Omental fat pad (tissue), 4 donors: ENCODE data around the gene WIPF3. TPM values are rescaled to one million over a fixed set of nuclear protein-coding genes. Genes with fewer than 3 reads are reported as not detected.

Experiments used
- ATAC-seq: fragments of 150-250 bp; one replicate; pipeline ENCODE4 v1.9.1; 2016; ENCODE audit warnings: mild to moderate bottlenecking, moderate library complexity; ENCODE audit not compliant: low FRiP score
- DNase-seq: peaks from one replicate; pipeline ENCODE4 v3.0.0-alpha.2; 2019; ENCODE audit warnings: low spot score
- CTCF ChIP-seq, 3 donors: fragments of 450-650 bp; IDR thresholded peaks; one replicate each; pipeline ENCODE4 v1.5.1; 2016 to 2017; ENCODE audit warnings: antibody characterized with exemption in 3 of 3, mild to moderate bottlenecking in 3 of 3, moderate library complexity in 2 of 3
- total RNA-seq, 4 donors: library from RNA; depleted of rRNA; stranded (reverse); fragments of >200 nt; gene quantifications; one replicate each; pipeline ENCODE4 v1.1.0, GENCODE V29; 2016

The WIPF3 gene
- total RNA-seq, 4 donors from 2014 or later = 0.19 to 1.6 (median 0.37) TPM

- DNase-seq = no peak
- no peak for TF ChIP-seq CTCF (IDR thresholded peaks at IDR 0.05)
- ATAC-seq = no peak
Observed at GRCh38 chr7:29843726-29844125, 37.4 kb downstream of the WIPF3 start.

GRCh38 chr7:29844559-29844958 is 38.3 kb downstream of the WIPF3 start:
- no peak for TF ChIP-seq CTCF (IDR thresholded peaks at IDR 0.05)
- ATAC-seq (no peak), DNase-seq (no peak)

- ATAC-seq = no peak
- TF ChIP-seq CTCF (IDR thresholded peaks at IDR 0.05) = no peak
- DNase-seq = no peak
Observed at GRCh38 chr7:29847496-29847895, 41.2 kb downstream of the WIPF3 start.

- ATAC-seq (no peak), DNase-seq (no peak)
- no peak for TF ChIP-seq CTCF (IDR thresholded peaks at IDR 0.05)
Observed at GRCh38 chr7:29847916-29848315, 41.6 kb downstream of the WIPF3 start.

- ATAC-seq (no peak), DNase-seq (no peak)
- TF ChIP-seq CTCF (IDR thresholded peaks at IDR 0.05) = no peak
Observed at GRCh38 chr7:29848941-29849340, 42.6 kb downstream of the WIPF3 start.

- no peak for TF ChIP-seq CTCF (IDR thresholded peaks at IDR 0.05)
Observed at GRCh38 chr7:29851487-29851886, 45.2 kb downstream of the WIPF3 start.

GRCh38 chr7:29852457-29852856 is 46.1 kb downstream of the WIPF3 start:
- ATAC-seq (no peak), DNase-seq (no peak)
- no peak for TF ChIP-seq CTCF (IDR thresholded peaks at IDR 0.05)

More at GRCh38 chr7:29851487-29851886, 45.2 kb downstream of the WIPF3 start:
- DNase-seq = no peak
- no peak for ATAC-seq
